Central memory CD8-positive, alpha-beta T cell (primary cell): Measurements from ENCODE around the gene GALNT9.
"Not testable (repeated sequence)": the region's sequence is repeated elsewhere in the genome, so short reads cannot be mapped to it uniquely, and the experiment has no call there.

ENCODE experiments used
- ATAC-seq: fragments of 150-1000 bp; cut with Tn5 transposase; replicated peaks from 2 replicates; pipeline ENCODE4 v1.10.0; 2022; ENCODE audit warnings: mild to moderate bottlenecking, moderate FRiP score, moderate number of reproducible peaks; ENCODE audit not compliant: poor library complexity, severe bottlenecking; ENCODE audit errors: extremely low read depth
- DNase-seq, 2 donors: peaks; one replicate each; pipeline ENCODE4 v3.0.0; 2021; ENCODE audit warnings: low spot score in 2 of 2
- H3K27ac Mint-ChIP-seq: one replicate; pipeline ENCODE4 v1.8.0; 2022; ENCODE audit warnings: low read depth, mild to moderate bottlenecking, moderate library complexity, mixed read lengths
- H3K27me3 Mint-ChIP-seq: one replicate; pipeline ENCODE4 v1.8.0; 2022; ENCODE audit warnings: mixed read lengths
- H3K36me3 Mint-ChIP-seq: one replicate; pipeline ENCODE4 v1.8.0; 2022; ENCODE audit warnings: mild to moderate bottlenecking, moderate library complexity, mixed read lengths; ENCODE audit not compliant: insufficient read depth
- H3K4me1 Mint-ChIP-seq: one replicate; pipeline ENCODE4 v1.8.0; 2022; ENCODE audit warnings: mixed read lengths
- H3K4me3 Mint-ChIP-seq: one replicate; pipeline ENCODE4 v1.8.0; 2022; ENCODE audit warnings: mild to moderate bottlenecking, moderate library complexity, mixed read lengths
- H3K9me3 Mint-ChIP-seq: one replicate; pipeline ENCODE4 v1.8.0; 2022; ENCODE audit warnings: mixed read lengths

Gene GALNT9

DNA sequence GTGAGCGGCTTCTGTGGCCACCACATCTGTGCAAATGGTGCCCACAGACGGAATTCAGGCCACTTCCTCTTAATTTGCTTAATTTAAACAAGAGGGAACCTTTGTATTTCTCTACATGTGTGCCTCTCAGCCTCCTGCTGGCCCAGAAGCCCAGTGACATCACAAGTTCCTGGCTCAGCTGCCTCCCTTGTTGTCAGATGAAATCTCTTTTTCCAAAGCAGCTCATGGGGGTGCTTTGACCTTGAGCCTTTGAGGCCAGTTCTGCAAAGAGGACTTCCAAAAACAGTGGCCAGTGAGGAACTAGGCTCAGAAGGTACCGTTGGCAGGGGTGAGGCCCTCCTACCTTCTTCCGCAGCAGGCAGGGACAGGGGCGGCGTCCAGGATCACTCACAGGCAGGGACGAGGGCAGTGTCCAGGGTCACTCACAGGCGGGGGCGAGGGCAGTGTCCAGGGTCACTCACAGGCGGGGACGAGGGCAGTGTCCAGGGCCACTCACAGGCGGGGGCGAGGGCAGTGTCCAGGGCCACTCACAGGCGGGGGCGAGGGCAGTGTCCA lies 35.0 kb upstream of the GALNT9 start:
- no peak overlapping the region for H3K27ac Mint-ChIP-seq
- ATAC-seq, result no peak
- no peaks in the 10 kb centered on the region for H3K9me3 Mint-ChIP-seq
- H3K4me3 Mint-ChIP-seq, result no peak overlapping the region
- H3K36me3 Mint-ChIP-seq, result no peaks in the 10 kb centered on the region
- no peaks in the 10 kb centered on the region for H3K4me1 Mint-ChIP-seq
- peaks cover 22% of the 10 kb centered on the region for H3K27me3 Mint-ChIP-seq
- DNase-seq, result no peak

DNA sequence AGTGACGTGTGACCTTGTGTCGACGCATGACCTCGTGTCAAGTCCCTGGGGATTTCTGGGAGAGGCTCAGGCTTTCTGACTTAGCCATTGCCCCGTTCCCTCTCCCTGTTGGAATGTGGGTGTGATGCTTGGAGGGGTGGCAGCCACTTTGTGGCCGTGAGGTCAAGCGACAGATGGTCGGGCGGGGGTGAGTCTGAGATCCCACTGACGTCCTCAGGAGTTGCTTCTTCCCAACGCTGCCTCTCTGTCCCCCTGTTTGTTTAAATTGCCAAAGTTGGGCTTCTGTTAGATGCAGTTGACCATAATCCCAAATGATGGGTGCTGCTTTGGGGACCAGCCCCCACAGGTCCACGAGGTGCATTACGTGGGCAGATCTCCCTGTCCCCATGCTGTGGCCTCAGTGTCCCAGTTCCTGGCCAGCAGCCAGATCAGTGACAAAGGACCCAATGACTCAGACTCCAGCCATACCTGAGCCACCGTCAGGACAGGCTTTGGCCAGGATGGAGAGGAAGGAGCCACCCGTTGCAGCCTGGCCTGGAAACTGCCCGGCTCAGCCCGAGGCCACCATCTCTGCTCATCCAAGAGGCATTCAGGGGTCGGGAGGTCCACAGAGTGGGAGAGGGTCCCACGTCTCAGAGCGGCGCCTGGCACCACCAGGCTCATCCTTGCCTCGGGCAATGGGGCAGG lies 34.4 kb upstream of the GALNT9 start:
- peaks cover 16% of the 10 kb centered on the region for H3K27me3 Mint-ChIP-seq
- H3K4me1 Mint-ChIP-seq, result no peaks in the 10 kb centered on the region
- H3K36me3 Mint-ChIP-seq, result no peaks in the 10 kb centered on the region
- H3K27ac Mint-ChIP-seq, result no peak overlapping the region
- DNase-seq, result no peak
- H3K9me3 Mint-ChIP-seq, result no peaks in the 10 kb centered on the region
- no peak for ATAC-seq
- no peak overlapping the region for H3K4me3 Mint-ChIP-seq

DNA sequence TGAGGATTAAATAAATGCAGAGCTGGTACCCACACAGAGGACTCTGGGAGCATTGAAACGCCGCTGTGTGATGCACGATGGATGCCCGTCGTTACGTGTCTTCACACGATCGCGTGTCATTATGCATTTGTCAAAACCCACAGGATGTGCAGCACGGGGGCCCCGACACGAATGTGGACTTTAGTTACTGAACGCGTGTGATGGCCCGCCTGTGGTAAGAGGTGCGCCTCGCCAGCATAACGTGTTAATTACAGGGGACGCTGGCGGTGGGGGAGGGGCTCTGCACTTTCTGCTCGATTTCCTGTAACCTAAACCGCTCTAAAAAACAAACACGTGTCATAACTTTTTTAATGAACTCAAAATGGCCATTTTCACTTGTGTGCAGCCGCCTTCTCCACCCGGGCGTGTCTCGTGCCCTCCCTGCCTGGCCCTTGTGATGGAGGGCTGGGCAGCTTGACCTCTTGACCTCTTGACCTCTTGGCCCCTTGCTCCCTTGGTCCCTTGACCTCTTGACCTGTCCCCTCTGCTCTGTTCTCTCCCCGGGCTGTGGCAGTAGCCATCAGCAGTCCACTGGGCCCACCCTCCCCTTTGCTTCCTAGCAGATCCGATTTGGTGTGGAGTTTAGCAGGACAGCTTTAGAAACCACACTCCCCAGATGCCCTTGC lies 33.7 kb upstream of the GALNT9 start:
- no peak overlapping the region for H3K4me3 Mint-ChIP-seq
- H3K36me3 Mint-ChIP-seq, result no peaks in the 10 kb centered on the region
- no peaks in the 10 kb centered on the region for H3K4me1 Mint-ChIP-seq
- DNase-seq (no peak), ATAC-seq (no peak)
- no peak overlapping the region for H3K27ac Mint-ChIP-seq
- H3K27me3 Mint-ChIP-seq, result peaks cover 10% of the 10 kb centered on the region
- no peaks in the 10 kb centered on the region for H3K9me3 Mint-ChIP-seq

DNA sequence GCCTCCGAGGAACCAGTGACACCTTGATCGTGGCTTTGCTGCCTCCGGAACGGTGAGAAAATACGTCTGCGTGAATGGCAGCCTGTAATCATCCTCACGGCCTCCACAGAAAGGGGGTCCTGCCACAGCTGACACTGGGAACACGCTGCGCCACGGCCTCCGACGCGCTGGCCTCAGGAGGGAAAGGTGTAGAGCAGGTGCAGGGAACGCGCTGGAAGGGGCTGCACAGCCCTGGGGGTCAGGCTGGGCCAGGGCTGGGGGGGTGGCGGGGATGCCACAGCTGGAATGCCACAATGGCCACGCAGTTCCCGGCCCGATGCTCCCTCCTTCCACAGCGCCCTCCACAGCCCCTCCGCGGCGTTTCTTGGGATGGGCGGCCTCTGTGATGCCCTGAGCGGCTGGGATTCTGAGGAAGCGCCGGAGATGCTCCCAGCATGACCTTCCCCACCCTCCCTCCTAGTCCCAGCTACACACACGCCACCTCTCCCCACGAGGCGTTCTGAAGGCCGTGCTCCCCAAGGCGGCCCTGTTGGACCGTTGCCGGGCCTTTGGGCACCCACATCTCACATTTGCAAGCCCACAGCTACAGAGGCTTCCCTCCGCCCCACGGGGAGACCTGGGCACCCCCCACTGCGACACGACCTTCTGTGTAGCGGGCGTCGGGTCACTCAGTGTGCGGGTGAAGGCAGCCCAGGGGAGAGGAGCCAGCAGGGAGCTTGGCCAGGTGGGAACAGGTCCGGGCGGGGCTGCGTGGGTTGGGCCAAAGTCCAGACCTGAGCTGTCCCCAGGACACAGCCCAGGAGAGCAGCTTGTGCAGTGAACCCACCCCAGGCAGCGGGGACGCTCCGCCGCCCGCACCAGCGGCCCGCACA lies 31.8 kb upstream of the GALNT9 start:
- Mint-ChIP-seq H3K27ac (no peak overlapping the region), H3K36me3 (no peaks in the 10 kb centered on the region), H3K4me3 (no peak overlapping the region), H3K4me1 (no peaks in the 10 kb centered on the region), H3K27me3 (no peaks in the 10 kb centered on the region), H3K9me3 (no peaks in the 10 kb centered on the region)
- ATAC-seq (no peak), DNase-seq (no peak)

DNA sequence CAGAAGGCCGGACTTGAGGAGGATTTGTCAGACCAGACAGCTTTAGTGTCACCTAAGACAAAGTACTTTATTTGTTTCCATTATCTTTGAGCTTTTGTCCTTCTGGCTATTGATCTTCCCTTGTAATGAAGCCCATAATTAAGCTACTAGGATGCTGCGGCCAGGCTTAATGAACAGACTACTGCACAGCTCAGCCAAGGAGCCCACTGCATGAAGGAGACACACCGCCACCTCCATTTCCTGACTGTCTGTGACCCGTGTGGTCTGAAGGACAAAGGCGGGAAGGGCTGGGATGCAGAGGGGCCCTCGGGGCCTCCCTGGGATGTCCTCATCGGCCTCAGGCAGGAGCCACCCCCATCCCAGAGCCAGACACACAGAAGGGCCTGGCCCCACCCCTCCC lies 31.0 kb upstream of the GALNT9 start:
- DNase-seq (no peak), ATAC-seq (no peak)
- no peaks in the 10 kb centered on the region for H3K27me3 Mint-ChIP-seq
- no peak overlapping the region for H3K27ac Mint-ChIP-seq
- H3K36me3 Mint-ChIP-seq, result no peaks in the 10 kb centered on the region
- no peak overlapping the region for H3K4me3 Mint-ChIP-seq
- no peaks in the 10 kb centered on the region for H3K9me3 Mint-ChIP-seq
- H3K4me1 Mint-ChIP-seq, result no peaks in the 10 kb centered on the region

DNA sequence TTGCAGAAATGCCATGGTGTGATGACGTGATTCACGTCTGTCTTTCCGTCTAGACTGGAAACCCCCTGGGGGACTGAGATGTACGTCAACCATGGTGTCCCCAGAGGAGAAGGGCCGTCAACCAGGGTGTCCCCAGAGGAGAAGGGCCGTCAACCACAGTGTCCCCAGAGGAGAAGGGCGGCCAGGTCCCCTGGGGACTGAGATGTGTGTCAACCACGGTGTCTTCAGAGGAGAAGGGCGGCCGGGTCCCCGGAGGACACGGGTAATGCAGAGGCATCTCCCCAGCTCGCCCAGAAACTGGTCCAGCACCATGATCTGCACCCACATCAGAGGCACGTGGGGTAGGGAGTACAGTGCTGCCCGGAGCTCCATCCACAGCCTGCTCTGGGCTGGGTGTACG lies 30.6 kb upstream of the GALNT9 start:
- H3K27ac Mint-ChIP-seq, result no peak overlapping the region
- no peak for ATAC-seq
- no peaks in the 10 kb centered on the region for H3K27me3 Mint-ChIP-seq
- no peak overlapping the region for H3K4me3 Mint-ChIP-seq
- no peaks in the 10 kb centered on the region for H3K9me3 Mint-ChIP-seq
- no peak for DNase-seq
- H3K36me3 Mint-ChIP-seq, result no peaks in the 10 kb centered on the region
- H3K4me1 Mint-ChIP-seq, result no peaks in the 10 kb centered on the region

DNA sequence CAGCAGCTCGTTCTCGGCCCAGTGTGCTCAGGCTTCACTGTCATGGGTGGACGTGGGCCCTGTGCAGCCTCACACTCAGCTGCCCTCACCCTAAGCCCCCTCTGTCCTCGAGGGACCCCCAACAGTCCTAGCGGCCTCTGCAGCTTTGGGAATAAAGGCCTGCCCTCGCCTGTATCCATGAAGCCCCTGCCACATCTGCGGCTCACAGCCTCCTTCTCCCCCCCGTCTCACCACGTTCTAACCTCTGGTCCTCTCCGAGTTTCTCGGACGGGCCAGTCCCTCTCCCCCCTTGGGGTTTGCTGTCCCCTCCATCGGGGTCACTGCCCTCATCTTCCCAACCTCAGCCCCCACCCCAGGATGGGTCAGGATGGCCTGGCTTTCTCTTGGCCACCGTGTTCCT lies 30.2 kb upstream of the GALNT9 start:
- Mint-ChIP-seq H3K36me3 (no peaks in the 10 kb centered on the region), H3K27me3 (no peaks in the 10 kb centered on the region), H3K4me1 (no peaks in the 10 kb centered on the region), H3K9me3 (no peaks in the 10 kb centered on the region), H3K27ac (no peak overlapping the region), H3K4me3 (no peak overlapping the region)
- no peak for DNase-seq
- no peak for ATAC-seq

DNA sequence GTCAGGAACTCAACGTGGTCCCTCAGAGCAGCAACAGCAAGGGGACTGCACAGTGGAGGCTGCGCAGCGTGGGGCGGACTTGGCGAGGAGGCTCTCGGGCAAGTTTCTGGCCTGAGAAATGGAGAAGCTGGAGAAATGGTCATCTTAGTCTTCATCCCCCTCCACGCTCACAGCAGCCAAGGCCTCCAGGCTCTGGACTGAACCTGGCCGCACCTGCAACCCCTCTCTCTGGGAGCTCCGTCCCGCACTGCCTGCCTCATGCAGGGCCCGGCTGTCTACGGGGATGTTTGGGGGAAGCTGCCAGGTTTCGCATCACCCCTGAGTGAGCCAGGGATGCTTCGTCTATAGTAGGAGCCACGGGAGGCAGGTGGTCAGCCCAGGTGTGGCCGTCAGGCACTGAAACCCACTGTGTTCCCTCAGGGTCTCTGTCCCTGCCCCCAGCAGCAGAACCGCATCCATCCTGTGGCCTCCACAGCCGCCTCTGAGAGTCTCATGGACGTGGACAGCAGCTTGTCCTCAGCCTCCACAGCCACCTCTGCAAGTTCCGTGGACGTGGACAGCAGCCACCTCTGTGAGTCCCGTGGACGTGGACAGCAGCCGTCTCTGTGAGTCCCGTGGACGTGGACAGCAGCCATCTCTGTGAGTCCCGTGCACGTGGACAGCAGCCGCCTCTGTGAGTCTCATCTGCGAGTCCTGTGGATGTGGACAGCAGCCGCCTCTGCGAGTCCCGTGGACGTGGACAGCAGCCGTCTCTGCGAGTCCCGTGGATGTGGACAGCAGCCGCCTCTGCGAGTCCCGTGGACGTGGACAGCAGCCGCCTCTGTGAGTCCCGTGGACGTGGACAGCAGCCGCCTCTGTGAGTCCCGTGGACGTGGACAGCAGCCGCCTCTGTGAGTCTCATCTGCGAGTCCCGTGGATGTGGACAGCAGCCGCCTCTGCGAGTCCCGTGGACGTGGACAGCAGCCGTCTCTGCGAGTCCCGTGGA lies 29.1 kb upstream of the GALNT9 start:
- H3K27ac Mint-ChIP-seq, H3K4me3 Mint-ChIP-seq, H3K27me3 Mint-ChIP-seq, DNase-seq, H3K4me1 Mint-ChIP-seq, ATAC-seq, H3K9me3 Mint-ChIP-seq, H3K36me3 Mint-ChIP-seq: not testable (repeated sequence)

DNA sequence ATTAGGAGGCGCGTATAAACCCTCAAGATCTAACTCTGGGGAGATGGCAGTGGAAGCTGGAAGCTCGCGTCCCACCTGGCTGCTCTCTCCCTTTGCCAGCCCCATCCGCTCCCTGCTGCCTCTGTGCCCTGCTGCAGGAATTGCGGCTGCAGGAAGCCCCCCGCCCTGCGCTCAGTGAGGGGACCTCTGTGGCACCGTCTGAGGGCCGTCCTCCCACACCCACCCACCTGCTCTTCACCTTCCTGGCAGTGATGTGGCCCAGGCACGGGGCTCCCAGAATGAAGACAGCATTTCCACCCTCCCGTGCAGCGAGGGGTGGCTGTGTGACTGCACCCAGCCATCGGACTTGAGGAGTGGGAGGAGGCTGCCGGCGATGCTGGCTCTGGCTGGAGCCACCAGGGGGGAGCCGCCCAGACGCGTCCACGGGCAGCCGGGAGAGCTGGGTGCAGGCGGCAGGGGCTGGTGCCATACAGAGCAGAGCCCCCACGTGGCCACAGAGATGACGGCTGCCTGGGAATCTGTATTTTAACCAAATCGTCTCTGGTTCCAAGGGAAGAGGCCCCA lies 28.3 kb upstream of the GALNT9 start:
- H3K4me3 Mint-ChIP-seq, result no peak overlapping the region
- H3K9me3 Mint-ChIP-seq, result no peaks in the 10 kb centered on the region
- H3K36me3 Mint-ChIP-seq, result no peaks in the 10 kb centered on the region
- H3K4me1 Mint-ChIP-seq, result no peaks in the 10 kb centered on the region
- no peaks in the 10 kb centered on the region for H3K27me3 Mint-ChIP-seq
- no peak for ATAC-seq
- DNase-seq, result no peak
- no peak overlapping the region for H3K27ac Mint-ChIP-seq

DNA sequence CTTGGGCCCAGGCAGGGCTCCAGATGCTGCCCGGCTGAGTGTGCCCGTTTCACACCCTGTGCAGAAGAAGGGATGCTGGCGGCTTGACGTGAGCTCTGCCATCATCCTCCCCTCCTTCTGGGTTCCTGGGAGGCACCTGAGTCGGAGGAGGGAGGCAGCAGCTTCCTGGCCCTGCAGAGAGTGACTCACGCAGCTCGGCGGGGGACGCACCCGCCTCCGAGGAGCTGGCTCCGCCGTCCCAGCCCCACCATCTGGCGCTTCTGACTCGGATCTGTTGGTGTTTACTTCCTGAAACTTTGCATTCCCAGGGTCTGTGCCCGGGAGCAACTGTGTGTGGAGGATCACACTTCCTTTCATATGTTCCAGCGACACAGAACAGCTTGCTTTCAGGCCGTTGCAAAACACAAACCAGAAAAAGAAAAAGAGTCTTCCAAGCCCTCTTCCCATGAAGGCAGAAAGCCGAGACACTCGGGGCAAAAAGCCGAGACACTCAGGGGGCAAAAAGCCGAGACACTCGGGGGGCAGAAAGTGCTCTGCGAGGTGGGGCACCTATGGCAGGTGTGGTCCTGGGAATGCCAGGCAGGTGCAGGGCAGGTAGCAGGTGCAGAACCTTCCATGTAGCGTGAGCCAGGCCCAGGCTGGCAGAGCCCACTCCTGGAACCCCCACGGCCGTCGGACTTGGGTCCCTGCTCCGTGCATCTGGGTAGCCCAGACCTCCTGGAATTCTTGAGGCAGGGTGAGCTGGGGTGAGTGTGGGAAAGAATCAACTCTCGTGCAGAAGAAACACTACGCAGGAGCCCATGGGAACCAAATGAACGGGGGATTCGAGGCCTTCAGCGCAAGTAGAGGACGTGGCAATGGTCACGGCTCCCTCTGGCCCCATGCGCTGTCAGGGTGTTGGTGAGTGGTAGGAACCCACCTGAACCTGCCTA lies 27.6 kb upstream of the GALNT9 start:
- Mint-ChIP-seq H3K27me3 (no peaks in the 10 kb centered on the region), H3K4me3 (no peak overlapping the region), H3K27ac (no peak overlapping the region), H3K4me1 (no peaks in the 10 kb centered on the region), H3K9me3 (no peaks in the 10 kb centered on the region), H3K36me3 (no peaks in the 10 kb centered on the region)
- no peak for DNase-seq
- no peak for ATAC-seq
